Measurements from ENCODE around the gene IL1RAPL2.

- TF ChIP-seq POLR2A (IDR thresholded peaks at IDR 0.05) (no peak), CTCF (IDR thresholded peaks at IDR 0.05) (no peak)
Measured at GRCh38 chrX:105299286-105299685, 733.3 kb downstream of the IL1RAPL2 start.

Data from heart left ventricle (tissue), 13 donors.